Vagina (tissue), 2 donors: ENCODE measurements around the gene TENM4.

Experiments
- POLR2A ChIP-seq, 2 donors: fragments of 450-650 bp; IDR thresholded peaks; one replicate each; pipeline ENCODE4 v1.6.1; 2017; ENCODE audit warnings: antibody characterized with exemption in 2 of 2, mild to moderate bottlenecking in 2 of 2, moderate library complexity in 2 of 2
- POLR2AphosphoS5 ChIP-seq, 2 donors: sonication (generic); formaldehyde crosslinking; IDR thresholded peaks; one replicate each; pipeline ENCODE4 v1.9.0; 2017; ENCODE audit warnings: antibody characterized with exemption in 2 of 2, mild to moderate bottlenecking in 2 of 2, low read depth in 1 of 2; ENCODE audit not compliant: insufficient read depth in 1 of 2
- TF ChIP-seq, protein P1 (sequence below), 3 experiments: fragments of 450-650 bp in 2 of 3; fragments of 200-600 bp in 1 of 3; sonication (generic) in 1 of 3; IDR thresholded peaks; one replicate each; pipeline ENCODE4 v1.5.1; 2017 to 2019; ENCODE audit warnings: antibody characterized with exemption in 3 of 3, mild to moderate bottlenecking in 2 of 3, moderate library complexity in 2 of 3

GRCh38 chr11:78735711-78736110, 705.1 kb downstream of the TENM4 start:
- TF ChIP-seq, protein P1, sequence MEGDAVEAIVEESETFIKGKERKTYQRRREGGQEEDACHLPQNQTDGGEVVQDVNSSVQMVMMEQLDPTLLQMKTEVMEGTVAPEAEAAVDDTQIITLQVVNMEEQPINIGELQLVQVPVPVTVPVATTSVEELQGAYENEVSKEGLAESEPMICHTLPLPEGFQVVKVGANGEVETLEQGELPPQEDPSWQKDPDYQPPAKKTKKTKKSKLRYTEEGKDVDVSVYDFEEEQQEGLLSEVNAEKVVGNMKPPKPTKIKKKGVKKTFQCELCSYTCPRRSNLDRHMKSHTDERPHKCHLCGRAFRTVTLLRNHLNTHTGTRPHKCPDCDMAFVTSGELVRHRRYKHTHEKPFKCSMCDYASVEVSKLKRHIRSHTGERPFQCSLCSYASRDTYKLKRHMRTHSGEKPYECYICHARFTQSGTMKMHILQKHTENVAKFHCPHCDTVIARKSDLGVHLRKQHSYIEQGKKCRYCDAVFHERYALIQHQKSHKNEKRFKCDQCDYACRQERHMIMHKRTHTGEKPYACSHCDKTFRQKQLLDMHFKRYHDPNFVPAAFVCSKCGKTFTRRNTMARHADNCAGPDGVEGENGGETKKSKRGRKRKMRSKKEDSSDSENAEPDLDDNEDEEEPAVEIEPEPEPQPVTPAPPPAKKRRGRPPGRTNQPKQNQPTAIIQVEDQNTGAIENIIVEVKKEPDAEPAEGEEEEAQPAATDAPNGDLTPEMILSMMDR (IDR thresholded peaks at IDR 0.05): no peak
- TF ChIP-seq POLR2AphosphoS5 (IDR thresholded peaks at IDR 0.05; ENCODE audit: insufficient read depth in 1 of 2, low read depth in 1 of 2) (no peak), POLR2A (IDR thresholded peaks at IDR 0.05) (no peak)
